PC-3 (cell line): ENCODE results near the gene ZFAND4. TPM values are rescaled to one million over a fixed set of nuclear protein-coding genes. Genes with fewer than 3 reads are reported as not detected.
"Not testable (repeated sequence)": the region's sequence is repeated elsewhere in the genome, so short reads cannot be mapped to it uniquely, and the experiment has no call there.

Source experiments
- ATAC-seq: fragments of 200-7000 bp; cut with Tn5 transposase; 2 replicates; pipeline ENCODE4 v1.9.1; 2020; ENCODE audit warnings: mild to moderate bottlenecking, moderate library complexity
- BruUV-seq: library from RNA; stranded (reverse); fragments of 400-500 nt; replicated peaks from 2 replicates; lab custom pipeline; 2021; lab: Mats Ljungman, UMichigan
- CTCF ChIA-PET: fragments of 300-600 bp; sonication (Branson Sonifier 250); formaldehyde crosslinking; loops from one replicate; lab custom pipeline; 2022; ENCODE audit warnings: antibody characterized with exemption; lab: Charles Lee
- POLR2A ChIA-PET: fragments of 300-600 bp; sonication (Branson Sonifier 250); formaldehyde crosslinking; loops from one replicate; lab custom pipeline; 2022; ENCODE audit warnings: antibody characterized with exemption; ENCODE audit not compliant: unreplicated experiment; lab: Charles Lee
- DNase-seq: peaks from one replicate; pipeline ENCODE4 v3.0.0-alpha.2; 2015
- H2AFZ ChIP-seq: fragments of 300-600 bp; sonication (generic); 2 replicates; pipeline ENCODE4 v1.6.0; 2016; ENCODE audit warnings: antibody characterized with exemption, low read length
- H3F3A ChIP-seq: fragments of 300-600 bp; sonication (generic); one replicate; pipeline ENCODE4 v1.6.0; 2017; ENCODE audit warnings: antibody characterized with exemption, low read length, control low read depth, mild to moderate bottlenecking; ENCODE audit not compliant: unreplicated experiment
- H3K27ac ChIP-seq: fragments of 300-600 bp; sonication (generic); 2 replicates; pipeline ENCODE4 v1.5.1; 2016; ENCODE audit warnings: mild to moderate bottlenecking, low read length
- H3K27me3 ChIP-seq: fragments of 300-600 bp; sonication (generic); 2 replicates; pipeline ENCODE4 v1.6.1; 2016; ENCODE audit warnings: low read length, mixed read lengths
- H3K36me3 ChIP-seq: fragments of 300-600 bp; sonication (generic); 2 replicates; pipeline ENCODE4 v1.6.1; 2016; ENCODE audit warnings: low read depth, mixed run types, low read length, mixed read lengths
- H3K4me1 ChIP-seq: fragments of 300-600 bp; sonication (generic); 2 replicates; pipeline ENCODE4 v1.5.1; 2016; ENCODE audit warnings: low read length; ENCODE audit not compliant: insufficient read depth
- H3K4me2 ChIP-seq: fragments of 300-600 bp; sonication (generic); 2 replicates; pipeline ENCODE4 v1.6.0; 2016; ENCODE audit warnings: low read length
- H3K4me3 ChIP-seq: fragments of 300-600 bp; sonication (generic); 2 replicates; pipeline ENCODE4 v1.5.1; 2016; ENCODE audit warnings: mild to moderate bottlenecking, low read length, mixed read lengths
- H3K79me2 ChIP-seq: fragments of 300-600 bp; sonication (generic); 2 replicates; pipeline ENCODE4 v1.6.1; 2017; ENCODE audit warnings: low read length, mixed read lengths
- H3K9ac ChIP-seq: fragments of 300-600 bp; sonication (generic); 2 replicates; pipeline ENCODE4 v1.6.0; 2016; ENCODE audit warnings: mild to moderate bottlenecking, low read length
- H3K9me2 ChIP-seq: fragments of 300-600 bp; sonication (generic); replicated peaks from 2 replicates; pipeline ENCODE4 v1.6.1; 2016; ENCODE audit warnings: mixed run types, low read length, mixed read lengths
- H3K9me3 ChIP-seq: fragments of 300-600 bp; sonication (generic); 2 replicates; pipeline ENCODE4 v1.6.1; 2016; ENCODE audit warnings: low read length, mixed read lengths
- H4K20me1 ChIP-seq: fragments of 300-600 bp; sonication (generic); 2 replicates; pipeline ENCODE4 v1.6.1; 2016; ENCODE audit warnings: low read length, mixed read lengths
- CTCF ChIP-seq: fragments of 300-600 bp; sonication (generic); conservative IDR thresholded peaks from 2 replicates; pipeline ENCODE4 v1.5.1; 2017; ENCODE audit warnings: antibody characterized with exemption, low read depth, mild to moderate bottlenecking, low read length
- EZH2 ChIP-seq: fragments of 300-600 bp; sonication (generic); IDR thresholded peaks from one replicate; pipeline ENCODE4 v1.6.1; 2017; ENCODE audit warnings: antibody characterized with exemption, mild to moderate bottlenecking, low read length; ENCODE audit not compliant: unreplicated experiment
- EZH2phosphoT487 ChIP-seq: fragments of 300-600 bp; sonication (generic); IDR thresholded peaks from 2 replicates; pipeline ENCODE4 v1.6.1; 2018; ENCODE audit warnings: mild to moderate bottlenecking, antibody characterized with exemption, low read length, borderline replicate concordance
- intact Hi-C: fragments of 100-400 bp; cut with micrococcal nuclease; formaldehyde crosslinking; loops from 2 replicates; pipeline ENCODE4 v1.9.0; 2023
- total RNA-seq: library from RNA; depleted of rRNA; stranded (reverse); fragments of >200 nt; gene quantifications from 2 replicates; pipeline ENCODE4 v1.2.3, GENCODE V29; 2014

Gene ZFAND4
- total RNA-seq, 1 experiment from 2014 or later, result 8.7 TPM

DNA sequence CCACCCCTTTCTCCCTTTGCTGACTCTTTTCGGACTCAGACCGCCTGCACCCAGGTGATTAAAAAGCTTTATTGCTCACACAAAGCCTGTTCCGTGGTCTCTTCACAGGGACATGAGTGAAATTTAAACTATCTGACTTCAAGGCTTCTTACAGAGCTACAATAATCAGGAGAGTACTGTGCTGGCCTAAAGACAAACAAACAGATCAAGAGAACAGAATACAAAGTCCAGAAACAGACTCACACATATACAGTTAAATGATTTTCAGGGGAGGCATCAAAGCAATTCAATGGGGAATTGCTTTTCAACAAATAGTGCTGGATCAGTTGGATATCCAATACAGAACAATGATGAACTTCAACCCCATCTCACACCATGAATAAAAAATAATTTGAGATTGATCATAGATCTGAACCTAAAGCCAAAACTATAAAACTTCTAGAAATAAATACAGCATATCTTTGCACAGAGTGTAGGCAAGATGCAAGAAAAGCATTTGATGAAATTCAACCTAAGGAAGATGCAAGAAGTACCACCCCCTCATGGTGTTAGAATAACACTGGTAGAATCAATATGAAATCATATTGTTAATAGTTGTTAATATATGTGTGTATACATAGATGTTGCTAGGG lies 96.5 kb downstream of the ZFAND4 start:
- no TSS peak for BruUV-seq
- Histone ChIP-seq H3K4me3 (no peak overlapping the region), H3K79me2 (peaks cover 9% of the 10 kb centered on the region; the same call in 1 of the 2 replicates), H3K27ac (no peak overlapping the region), H3K9ac (no peak overlapping the region), H4K20me1 (no peaks in the 10 kb centered on the region), H3K9me3 (no peaks in the 10 kb centered on the region), H3K36me3 (no peaks in the 10 kb centered on the region), H3F3A (no peaks in the 10 kb centered on the region), H3K27me3 (no peaks in the 10 kb centered on the region), H3K4me1 (peaks cover 12% of the 10 kb centered on the region), H3K4me2 (no peak overlapping the region), H2AFZ (no peak overlapping the region), H3K9me2 (no peaks in the 10 kb centered on the region)
- DNase-seq (no peak), ATAC-seq (no peak)
- CTCF ChIA-PET, result no interaction called here
- POLR2A ChIA-PET, result no interaction called here
- intact Hi-C loops, result no loop called here
- TF ChIP-seq EZH2phosphoT487 (no peak), CTCF (no peak), EZH2 (no peak)

DNA sequence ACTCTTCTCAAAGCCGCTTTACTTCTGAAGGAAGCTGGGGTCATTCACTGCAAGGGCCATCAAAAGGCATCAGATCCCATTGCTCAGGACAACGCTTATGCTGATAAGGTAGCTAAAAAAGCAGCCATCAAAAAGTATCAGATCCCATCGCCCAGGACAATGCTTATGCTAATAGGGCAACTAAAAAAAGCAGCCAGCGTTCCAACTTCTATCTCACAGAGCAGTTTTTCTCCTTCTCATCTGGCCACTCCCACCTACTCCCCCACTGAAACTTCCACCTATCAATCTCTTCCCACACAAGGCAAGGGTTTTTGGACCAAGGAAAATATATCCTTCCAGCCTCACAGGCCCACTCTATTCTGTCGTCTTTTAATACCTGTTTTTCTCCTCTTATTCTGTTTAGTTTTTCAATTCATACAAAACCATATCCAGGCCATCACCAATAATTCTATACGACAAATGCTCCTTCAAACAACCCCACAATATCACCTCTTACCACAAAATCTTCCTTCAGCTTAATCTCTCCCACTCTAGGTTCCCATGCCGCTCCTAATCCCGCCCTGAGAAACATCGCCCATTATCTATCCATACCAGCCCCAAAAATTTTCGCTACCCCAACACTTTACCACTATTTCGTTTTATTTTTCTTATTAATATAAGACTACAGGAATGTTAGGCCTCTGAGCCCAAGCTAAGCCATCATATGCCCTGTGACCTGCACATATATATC lies 97.4 kb downstream of the ZFAND4 start:
- H3K4me3 ChIP-seq, H3K9me2 ChIP-seq, H3F3A ChIP-seq, ATAC-seq, H3K9me3 ChIP-seq, BruUV-seq, H2AFZ ChIP-seq, intact Hi-C loops, DNase-seq, H3K4me2 ChIP-seq, H3K9ac ChIP-seq, H3K27ac ChIP-seq, H3K36me3 ChIP-seq, H3K4me1 ChIP-seq, H3K27me3 ChIP-seq, POLR2A ChIA-PET, CTCF ChIA-PET, H3K79me2 ChIP-seq, H4K20me1 ChIP-seq: not testable (repeated sequence)

DNA sequence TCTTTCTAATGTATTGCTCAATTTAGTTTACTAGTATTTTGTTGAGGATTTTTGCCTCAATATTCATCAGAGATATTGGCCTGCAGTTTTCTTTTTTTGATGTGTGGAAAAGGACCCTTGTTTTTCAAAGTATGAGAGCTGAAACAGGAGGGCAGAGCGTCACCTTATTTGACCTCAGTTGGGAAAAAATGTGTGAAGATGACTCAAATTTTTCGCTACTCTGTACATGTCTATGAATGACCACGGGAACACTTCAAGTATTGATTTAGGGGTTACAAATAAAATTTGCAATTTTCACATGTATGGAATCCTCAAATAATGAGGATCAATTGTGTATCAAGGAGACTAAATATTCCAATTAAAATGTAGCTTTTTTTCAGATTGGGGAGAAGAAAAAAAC lies 103.1 kb downstream of the ZFAND4 start:
- Histone ChIP-seq H3K9me3 (no peaks in the 10 kb centered on the region), H3K9ac (no peak overlapping the region), H3K4me1 (no peaks in the 10 kb centered on the region), H3K79me2 (no peaks in the 10 kb centered on the region), H3K9me2 (no peaks in the 10 kb centered on the region), H3K36me3 (no peaks in the 10 kb centered on the region), H3F3A (no peaks in the 10 kb centered on the region), H3K4me3 (no peak overlapping the region), H3K27me3 (no peaks in the 10 kb centered on the region), H4K20me1 (no peaks in the 10 kb centered on the region), H3K4me2 (no peak overlapping the region), H3K27ac (no peak overlapping the region), H2AFZ (no peak overlapping the region)
- TF ChIP-seq CTCF (no peak), EZH2phosphoT487 (no peak), EZH2 (no peak)
- ATAC-seq, result no peak
- ChIA-PET CTCF (no interaction called here), POLR2A (interaction anchor here (0.6 kb wide), 1 partner anchor 75 kb away, joined by 3 read pairs; no protein-coding TSS in a partner anchor)
- intact Hi-C loops, result no loop called here
- DNase-seq, result no peak
- BruUV-seq, result no TSS peak
